ENCODE measurements around the gene SPEF2.

GRCh38 chr5:35668319-35668718 lies 50.7 kb downstream of the SPEF2 start:
- TF ChIP-seq CTCF (IDR thresholded peaks at IDR 0.05) = no peak
- no peak for TF ChIP-seq POLR2A (IDR thresholded peaks at IDR 0.05)
- no peak for TF ChIP-seq POLR2AphosphoS5 (IDR thresholded peaks at IDR 0.05)
